Esophagus muscularis mucosa (tissue), 4 donors: Measurements from ENCODE around the gene BANK1.

Source experiments
- EP300 ChIP-seq: sonication (generic); formaldehyde crosslinking; IDR thresholded peaks from one replicate; pipeline ENCODE4 v1.6.1; 2017; ENCODE audit warnings: antibody characterized with exemption
- POLR2A ChIP-seq: fragments of 450-650 bp; IDR thresholded peaks from one replicate; pipeline ENCODE4 v1.6.1; 2017; ENCODE audit warnings: antibody characterized with exemption, moderate library complexity, mild to moderate bottlenecking, low read depth
- POLR2AphosphoS5 ChIP-seq, 2 donors: sonication (generic); formaldehyde crosslinking; IDR thresholded peaks; one replicate each; pipeline ENCODE4 v1.6.1; 2017; ENCODE audit warnings: antibody characterized with exemption in 2 of 2
- TF ChIP-seq, protein P1 (sequence below), 3 experiments: fragments of 200-600 bp in 2 of 3; fragments of 450-650 bp in 1 of 3; sonication (generic) in 2 of 3; IDR thresholded peaks; one replicate each; pipeline ENCODE4 v1.5.1; 2017 to 2019; ENCODE audit warnings: antibody characterized with exemption in 3 of 3, mild to moderate bottlenecking in 2 of 3, moderate library complexity in 1 of 3

- TF ChIP-seq, protein P1, sequence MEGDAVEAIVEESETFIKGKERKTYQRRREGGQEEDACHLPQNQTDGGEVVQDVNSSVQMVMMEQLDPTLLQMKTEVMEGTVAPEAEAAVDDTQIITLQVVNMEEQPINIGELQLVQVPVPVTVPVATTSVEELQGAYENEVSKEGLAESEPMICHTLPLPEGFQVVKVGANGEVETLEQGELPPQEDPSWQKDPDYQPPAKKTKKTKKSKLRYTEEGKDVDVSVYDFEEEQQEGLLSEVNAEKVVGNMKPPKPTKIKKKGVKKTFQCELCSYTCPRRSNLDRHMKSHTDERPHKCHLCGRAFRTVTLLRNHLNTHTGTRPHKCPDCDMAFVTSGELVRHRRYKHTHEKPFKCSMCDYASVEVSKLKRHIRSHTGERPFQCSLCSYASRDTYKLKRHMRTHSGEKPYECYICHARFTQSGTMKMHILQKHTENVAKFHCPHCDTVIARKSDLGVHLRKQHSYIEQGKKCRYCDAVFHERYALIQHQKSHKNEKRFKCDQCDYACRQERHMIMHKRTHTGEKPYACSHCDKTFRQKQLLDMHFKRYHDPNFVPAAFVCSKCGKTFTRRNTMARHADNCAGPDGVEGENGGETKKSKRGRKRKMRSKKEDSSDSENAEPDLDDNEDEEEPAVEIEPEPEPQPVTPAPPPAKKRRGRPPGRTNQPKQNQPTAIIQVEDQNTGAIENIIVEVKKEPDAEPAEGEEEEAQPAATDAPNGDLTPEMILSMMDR (IDR thresholded peaks at IDR 0.05): no peak
- TF ChIP-seq EP300 (no peak), POLR2A (no peak), POLR2AphosphoS5 (IDR thresholded peaks at IDR 0.05) (no peak)
Measured at GRCh38 chr4:102007959-102008425, 217.5 kb downstream of the BANK1 start.
